ENCODE measurements around the gene UPK1A. TPM values are rescaled to one million over a fixed set of nuclear protein-coding genes. Genes with fewer than 3 reads are reported as not detected.

Gene UPK1A
- total and polyA plus RNA-seq, 9 of the 15 experiments (the other 6 are each of a cell fraction or from before 2014, with no cell fraction given): 0.06 to 0.13 TPM; not detected in 7

- intact Hi-C loops (cut with micrococcal nuclease) (no loop called here), in situ Hi-C loops (cut with MboI) (no loop called here)
- H3K9ac ChIP-seq (ENCODE audit: insufficient read depth in 1 of 2, low read depth in 2 of 2, low read length in 2 of 2): peak overlapping the region in 1 of 2 experiments; percentile 73; a peak in 2 of 4 replicates
- no peaks in the 10 kb centered on the region for H4K20me1 ChIP-seq (replicated peaks; ENCODE audit: control insufficient read depth, insufficient read depth, low read length)
- FAIRE-seq (no peak), DNase-seq (ENCODE audit: extremely low read depth in 1 of 4, low spot score in 3 of 4) (no peak), ATAC-seq (no peak)
- no peaks in the 10 kb centered on the region for H3K79me2 ChIP-seq (ENCODE audit: control insufficient read depth, insufficient read depth, low read length)
- BruUV-seq (replicated peaks): no TSS peak
- no peaks in the 10 kb centered on the region for H3K9me3 ChIP-seq (replicated peaks; ENCODE audit: control insufficient read depth, insufficient read depth, low read depth, low read length)
- no peaks in the 10 kb centered on the region for H3K9me1 ChIP-seq (ENCODE audit: control insufficient read depth, insufficient read depth, low read length)
- H3K4me1 ChIP-seq (replicated peaks in 1 of 2; ENCODE audit: control insufficient read depth in 2 of 2, insufficient read depth in 2 of 2, low read length in 2 of 2): peaks cover 0 to 32% of the 10 kb centered on the region in 2 experiments; a peak in 2 of 5 replicates
- POLR2A ChIA-PET: interaction anchor here (0.6 to 1.9 kb wide), 5 partner anchors 10 to 335 kb away, joined by 3 to 5 read pairs (median 4); partner anchors contain the start of genes HAUS5 and LIN37
- no peak overlapping the region for H3K4me3 ChIP-seq
- peaks cover 23% of the 10 kb centered on the region; the same call in 2 of the 3 replicates for H3K36me3 ChIP-seq (ENCODE audit: control insufficient read depth, insufficient read depth, low read length)
- 87% methylated on average over 10 of the region's 13 CpGs for WGBS (ENCODE audit: insufficient coverage, low coverage, missing lambda C conversion rate)
- TF ChIP-seq NFXL1 (CRISPR knock-in tag; IDR thresholded peaks at IDR 0.05) (no peak), RBFOX2 (IDR thresholded peaks at IDR 0.05; ENCODE audit: low read depth, low read length) (peak; percentile 42), POLR2G (IDR thresholded peaks at IDR 0.05; ENCODE audit: low read depth, low read length) (peak; percentile 53; the same call in 1 of the 2 replicates)
- no peak overlapping the region for H3K4me2 ChIP-seq (ENCODE audit: insufficient read depth, low read length)
- no peak overlapping the region for H3K27ac ChIP-seq (ENCODE audit: extremely low read depth, low read depth, low read length)
- no peak overlapping the region for H2AFZ ChIP-seq (ENCODE audit: low read depth, low read length)
- CTCF ChIA-PET (ENCODE audit: low intra/inter-chr PET ratio): no interaction called here
- H3K27me3 ChIP-seq (ENCODE audit: control insufficient read depth in 2 of 2, insufficient read depth in 2 of 2, low read length in 2 of 2): no peaks in the 10 kb centered on the region
Measured at GRCh38 chr19:35622750-35623149, 43.6 kb upstream of the UPK1A start.

- Histone ChIP-seq H3K36me3 (ENCODE audit: control insufficient read depth, insufficient read depth, low read length) (peaks cover 18% of the 10 kb centered on the region; the same call in 2 of the 3 replicates), H3K4me2 (ENCODE audit: insufficient read depth, low read length) (no peak overlapping the region), H3K4me3 (no peak overlapping the region), H3K27me3 (ENCODE audit: control insufficient read depth in 2 of 2, insufficient read depth in 2 of 2, low read length in 2 of 2) (no peaks in the 10 kb centered on the region), H3K79me2 (ENCODE audit: control insufficient read depth, insufficient read depth, low read length) (no peaks in the 10 kb centered on the region), H2AFZ (ENCODE audit: low read depth, low read length) (no peak overlapping the region), H3K9me1 (ENCODE audit: control insufficient read depth, insufficient read depth, low read length) (no peaks in the 10 kb centered on the region), H3K27ac (ENCODE audit: extremely low read depth, low read depth, low read length) (no peak overlapping the region), H4K20me1 (replicated peaks; ENCODE audit: control insufficient read depth, insufficient read depth, low read length) (no peaks in the 10 kb centered on the region), H3K9ac (ENCODE audit: insufficient read depth in 1 of 2, low read depth in 2 of 2, low read length in 2 of 2) (0 out of 4 replicates have a peak overlapping the region, but pooled peaks of 1 of the 2 experiments have one; percentile 48), H3K4me1 (replicated peaks in 1 of 2; ENCODE audit: control insufficient read depth in 2 of 2, insufficient read depth in 2 of 2, low read length in 2 of 2) (peaks cover 0 to 32% of the 10 kb centered on the region in 2 experiments; a peak in 2 of 5 replicates), H3K9me3 (replicated peaks; ENCODE audit: control insufficient read depth, insufficient read depth, low read depth, low read length) (no peaks in the 10 kb centered on the region)
- ChIA-PET POLR2A (interaction anchor here (0.8 to 1.9 kb wide), 5 partner anchors 9 to 75 kb away, joined by 3 to 5 read pairs (median 4); partner anchors contain the start of gene HAUS5), CTCF (ENCODE audit: low intra/inter-chr PET ratio) (no interaction called here)
- WGBS (ENCODE audit: insufficient coverage, low coverage, missing lambda C conversion rate): 80% methylated on average over 6 of the region's 6 CpGs
- intact Hi-C loops (cut with micrococcal nuclease) (no loop called here), in situ Hi-C loops (cut with MboI) (no loop called here)
- FAIRE-seq: peak; percentile 42
- BruUV-seq (replicated peaks): TSS peak; percentile 40
- no peak; the same call in 2 of the 3 replicates for ATAC-seq
- TF ChIP-seq, protein P1, sequence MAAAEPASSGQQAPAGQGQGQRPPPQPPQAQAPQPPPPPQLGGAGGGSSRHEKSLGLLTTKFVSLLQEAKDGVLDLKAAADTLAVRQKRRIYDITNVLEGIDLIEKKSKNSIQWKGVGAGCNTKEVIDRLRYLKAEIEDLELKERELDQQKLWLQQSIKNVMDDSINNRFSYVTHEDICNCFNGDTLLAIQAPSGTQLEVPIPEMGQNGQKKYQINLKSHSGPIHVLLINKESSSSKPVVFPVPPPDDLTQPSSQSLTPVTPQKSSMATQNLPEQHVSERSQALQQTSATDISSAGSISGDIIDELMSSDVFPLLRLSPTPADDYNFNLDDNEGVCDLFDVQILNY (CRISPR knock-in tag; IDR thresholded peaks at IDR 0.05): no peak
- no peak for TF ChIP-seq ZNF586 (CRISPR knock-in tag; conservative IDR thresholded peaks at IDR 0.05)
- no peak for TF ChIP-seq CTCF (IDR thresholded peaks at IDR 0.05 in 2 of 3, conservative IDR thresholded peaks at IDR 0.05 in 1 of 3; ENCODE audit: insufficient read depth in 2 of 3, low read depth in 1 of 3, low read length in 3 of 3)
- TF ChIP-seq HDAC3 (IDR thresholded peaks at IDR 0.05; ENCODE audit: borderline replicate concordance, partially characterized antibody): no peak
- no peak for TF ChIP-seq RBM34 (IDR thresholded peaks at IDR 0.05; ENCODE audit: borderline replicate concordance, insufficient read depth, low read length)
- no peak for DNase-seq (ENCODE audit: extremely low read depth in 1 of 4, low spot score in 3 of 4)
Measured at GRCh38 chr19:35623327-35624010, 42.8 kb upstream of the UPK1A start.

All from K562 (cell line).